GM21367 (cell line): Measurements from ENCODE around the gene ST3GAL2.
"Not testable (repeated sequence)": the region's sequence is repeated elsewhere in the genome, so short reads cannot be mapped to it uniquely, and the experiment has no call there.

Experiments used
- ATAC-seq: cut with Tn5 transposase; IDR thresholded peaks from one replicate; pipeline ENCODE4 v1.9.1; 2021; ENCODE audit not compliant: unreplicated experiment

The ST3GAL2 gene

DNA sequence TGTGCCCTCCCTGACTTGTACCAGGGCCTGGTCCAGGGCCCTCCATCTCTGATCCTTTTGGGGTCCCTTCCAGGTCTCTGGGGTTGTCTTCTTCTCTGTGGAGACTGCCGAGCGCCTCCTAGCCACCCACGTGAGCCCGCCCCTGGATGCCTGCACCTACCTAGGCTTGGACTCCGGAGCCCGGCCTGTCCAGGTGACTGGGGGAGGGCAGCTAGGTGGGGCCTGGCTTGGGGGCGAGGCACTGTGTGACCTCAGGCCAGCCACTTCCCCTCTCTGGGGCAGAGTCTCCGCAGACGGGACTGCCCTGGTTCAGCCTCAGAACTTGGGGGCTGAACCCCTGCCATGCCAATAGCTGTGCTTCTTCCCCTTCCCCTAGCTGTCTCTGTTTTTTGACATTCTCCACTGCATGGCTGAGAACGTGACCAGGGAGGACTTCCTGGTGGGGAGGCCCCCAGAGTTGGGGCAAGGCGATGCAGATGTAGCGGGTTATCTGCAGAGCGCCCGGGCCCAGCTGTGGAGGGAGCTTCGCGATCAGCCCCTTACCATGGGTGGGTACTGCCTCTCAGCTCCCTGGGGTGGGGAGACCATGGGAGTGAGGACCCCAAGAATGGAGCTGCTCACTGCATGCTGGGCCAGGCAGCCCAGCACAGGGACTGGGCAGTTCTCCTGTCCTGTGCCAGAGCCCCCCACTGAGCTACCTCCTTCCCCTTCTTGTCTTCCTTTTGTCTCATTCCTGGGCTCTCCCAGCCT lies 30.1 kb upstream of the ST3GAL2 start:
- ATAC-seq, result no peak

DNA sequence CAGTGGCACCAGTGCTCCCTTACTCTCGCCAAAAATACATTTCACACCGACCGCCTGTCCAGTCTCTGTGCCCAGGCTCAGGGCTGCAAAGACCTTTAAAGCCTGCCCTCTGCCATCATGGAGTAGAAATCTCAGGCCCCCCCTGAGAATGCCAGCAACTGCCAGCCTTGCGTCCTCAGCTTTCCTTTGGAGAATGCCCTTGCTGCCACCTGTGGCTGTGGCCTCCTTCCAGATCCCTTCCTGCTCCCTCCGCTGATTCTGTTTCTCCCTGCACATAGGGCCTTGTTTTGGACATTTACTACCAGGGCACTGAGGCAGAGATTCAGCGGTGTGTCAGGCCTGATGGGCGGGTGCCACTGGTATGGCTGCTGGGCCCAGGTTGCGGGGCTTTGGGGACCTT lies 28.7 kb upstream of the ST3GAL2 start:
- ATAC-seq, result no peak

DNA sequence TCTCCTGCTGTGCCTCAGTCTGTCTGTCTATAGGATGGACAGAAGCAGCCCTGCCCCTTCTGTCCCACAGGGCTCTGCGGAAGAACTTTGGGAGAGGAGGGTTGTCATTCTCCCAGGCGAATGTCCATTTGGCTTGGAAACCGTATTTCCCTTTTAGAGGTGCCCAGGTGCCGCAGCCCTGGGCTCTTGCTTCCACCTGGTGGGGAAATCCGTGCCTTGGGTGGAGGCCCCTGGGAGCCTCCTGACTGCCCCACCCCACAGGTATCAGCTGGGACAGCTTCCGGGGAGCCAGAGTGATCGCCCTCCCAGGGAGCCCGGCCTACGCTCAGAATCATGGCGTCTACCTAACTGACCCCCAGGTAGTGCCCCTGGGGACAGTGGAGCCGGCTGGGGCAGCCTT lies 28.2 kb upstream of the ST3GAL2 start:
- no peak for ATAC-seq

DNA sequence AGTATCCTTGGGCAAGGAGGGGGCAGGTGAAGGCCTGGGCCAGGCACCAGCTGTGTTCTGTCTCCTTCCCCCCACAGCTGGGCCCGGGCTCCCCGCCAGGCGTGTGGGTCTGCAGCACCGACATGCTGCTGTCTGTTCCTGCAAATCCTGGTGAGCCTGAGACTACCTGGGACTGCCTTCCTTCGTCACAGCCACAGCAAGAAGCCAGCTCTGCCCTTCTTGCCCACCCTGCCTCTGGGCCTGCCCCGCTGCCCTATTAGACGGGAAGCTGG lies 27.8 kb upstream of the ST3GAL2 start:
- ATAC-seq, result no peak

DNA sequence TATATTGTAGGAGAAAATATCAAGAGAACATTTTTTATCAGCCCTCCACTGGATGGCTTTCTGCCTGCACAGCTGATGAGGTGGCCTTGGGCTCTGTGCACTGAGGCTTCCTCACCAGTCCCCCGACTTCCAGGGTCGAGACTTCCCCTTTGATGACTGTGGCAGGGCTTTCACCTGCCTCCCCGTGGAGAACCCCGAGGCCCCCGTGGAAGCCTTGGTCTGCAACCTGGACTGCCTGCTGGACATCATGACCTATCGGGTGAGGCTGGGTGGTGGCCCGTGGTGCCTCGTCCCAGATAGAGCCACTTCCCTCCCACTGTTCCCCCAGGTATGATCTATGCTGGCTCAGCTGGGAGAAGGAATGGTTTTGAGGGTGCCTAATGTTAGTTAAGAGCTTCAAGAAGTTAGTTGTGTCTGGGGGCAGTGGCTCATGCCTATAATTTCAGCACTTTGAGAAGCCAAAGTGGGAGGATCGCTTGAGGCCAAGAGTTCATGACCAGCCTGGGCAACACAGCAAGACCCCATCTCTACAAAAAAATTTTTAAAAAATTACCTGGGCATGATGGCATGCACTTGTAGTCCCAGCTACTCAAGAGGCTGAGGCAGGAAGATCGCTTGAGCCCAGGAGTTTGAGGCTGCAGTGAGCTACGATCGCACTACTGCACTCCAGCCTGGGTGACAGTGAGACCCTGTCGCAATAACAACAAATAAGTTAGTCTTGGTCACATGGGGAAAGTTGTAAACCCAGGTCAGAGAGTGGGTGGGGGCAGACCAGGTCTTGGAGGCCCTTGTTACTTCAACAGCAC lies 27.3 kb upstream of the ST3GAL2 start:
- ATAC-seq, result no peak

DNA sequence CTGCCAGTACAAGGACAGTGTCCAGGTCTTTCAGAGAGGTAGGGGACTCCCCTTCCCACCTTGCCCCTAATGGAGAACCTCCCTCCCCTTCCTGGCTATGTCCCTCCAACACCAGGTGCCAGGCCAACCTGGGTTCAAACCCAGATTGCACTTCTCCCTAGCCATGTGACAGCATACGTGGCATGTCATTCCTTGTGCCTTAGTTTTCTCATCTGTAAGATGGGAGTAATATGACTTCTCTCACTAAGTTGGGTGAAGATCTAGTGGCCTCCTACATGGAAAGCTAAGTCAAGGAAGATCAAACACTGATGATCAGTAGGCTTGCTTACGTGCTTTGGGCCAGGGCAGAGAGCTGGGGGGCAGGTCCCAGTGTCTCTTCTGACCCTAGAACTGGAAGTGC lies 24.3 kb upstream of the ST3GAL2 start:
- no peak for ATAC-seq

DNA sequence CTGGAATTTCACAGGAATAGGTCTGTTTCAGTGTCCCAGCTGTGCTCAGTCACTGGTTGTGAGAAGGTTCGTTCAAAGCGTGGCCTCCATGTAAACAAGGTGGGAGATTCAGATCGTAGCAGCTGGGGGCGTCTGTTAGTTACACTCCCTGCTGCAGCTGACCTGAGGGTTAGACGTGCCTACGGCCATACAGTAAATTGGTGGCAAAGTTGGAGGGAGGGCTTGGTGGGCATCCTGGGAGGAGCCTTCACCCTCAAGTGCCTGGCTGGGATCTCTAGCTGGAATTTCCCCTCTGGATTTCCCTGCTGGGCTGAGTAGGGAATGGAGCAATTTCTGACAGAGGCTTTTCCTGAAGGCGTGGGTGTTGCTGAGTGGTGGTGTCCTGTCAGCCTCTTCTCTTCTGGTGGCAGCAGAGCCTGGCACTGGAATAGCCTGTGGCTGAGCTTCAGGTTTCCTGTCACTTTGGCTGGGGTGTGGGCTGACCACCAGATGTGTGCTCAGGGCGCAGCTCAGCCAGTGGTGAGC lies 21.9 kb upstream of the ST3GAL2 start:
- no peak for ATAC-seq

DNA sequence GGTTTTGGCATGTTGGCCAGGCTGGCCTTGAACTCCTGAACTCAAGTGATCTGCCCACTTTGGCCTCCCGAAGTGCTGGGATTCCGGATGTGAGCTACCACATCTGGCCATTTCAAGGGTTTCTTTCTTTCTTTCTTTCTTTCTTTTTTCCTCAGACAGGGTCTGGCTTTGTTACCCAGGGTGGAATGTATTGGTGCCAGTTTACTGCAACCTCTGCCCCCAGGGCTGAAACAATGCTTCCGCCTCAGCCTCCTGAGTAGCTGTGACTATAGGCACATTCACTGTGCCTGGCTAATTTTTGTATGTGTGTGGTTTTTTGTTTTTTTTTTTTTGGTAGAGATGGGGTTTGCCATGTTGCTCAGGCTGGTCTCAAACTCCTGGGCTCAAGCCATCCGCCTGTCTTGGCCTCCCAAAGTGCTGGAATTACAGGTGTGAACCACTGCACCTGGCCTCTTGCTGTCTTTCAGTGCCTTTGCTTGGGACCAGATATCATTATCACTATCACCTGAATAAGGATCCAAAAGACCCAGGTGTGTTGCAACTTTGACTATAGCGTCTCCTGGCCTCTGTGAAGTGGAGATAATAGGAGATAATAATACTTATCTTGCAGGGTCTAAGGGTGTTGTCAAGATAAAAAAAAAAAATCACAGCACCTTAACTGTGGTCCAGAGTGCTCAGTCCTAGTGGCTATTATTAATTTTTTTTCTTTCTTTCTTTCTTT lies 18.7 kb upstream of the ST3GAL2 start:
- no peak for ATAC-seq

DNA sequence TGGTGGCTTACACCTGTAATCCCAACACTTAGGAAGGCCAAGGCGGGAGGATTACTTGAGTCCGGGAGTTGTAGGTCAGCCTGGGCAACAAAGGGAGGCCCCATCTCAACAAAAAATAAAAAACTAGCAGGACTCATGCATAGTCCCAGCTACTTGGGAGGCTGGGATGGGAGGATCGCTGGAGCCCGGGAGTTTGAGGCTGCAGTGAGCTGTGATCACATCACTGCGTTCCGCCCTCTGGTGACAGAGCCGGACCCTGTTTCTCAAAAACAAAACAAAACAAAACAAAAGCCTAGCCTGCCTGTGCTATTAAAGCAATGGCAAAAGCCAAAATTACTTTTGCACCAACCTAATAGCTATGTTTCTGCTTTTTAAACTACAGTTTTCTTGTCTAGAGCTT lies 17.0 kb upstream of the ST3GAL2 start:
- ATAC-seq, result no peak

DNA sequence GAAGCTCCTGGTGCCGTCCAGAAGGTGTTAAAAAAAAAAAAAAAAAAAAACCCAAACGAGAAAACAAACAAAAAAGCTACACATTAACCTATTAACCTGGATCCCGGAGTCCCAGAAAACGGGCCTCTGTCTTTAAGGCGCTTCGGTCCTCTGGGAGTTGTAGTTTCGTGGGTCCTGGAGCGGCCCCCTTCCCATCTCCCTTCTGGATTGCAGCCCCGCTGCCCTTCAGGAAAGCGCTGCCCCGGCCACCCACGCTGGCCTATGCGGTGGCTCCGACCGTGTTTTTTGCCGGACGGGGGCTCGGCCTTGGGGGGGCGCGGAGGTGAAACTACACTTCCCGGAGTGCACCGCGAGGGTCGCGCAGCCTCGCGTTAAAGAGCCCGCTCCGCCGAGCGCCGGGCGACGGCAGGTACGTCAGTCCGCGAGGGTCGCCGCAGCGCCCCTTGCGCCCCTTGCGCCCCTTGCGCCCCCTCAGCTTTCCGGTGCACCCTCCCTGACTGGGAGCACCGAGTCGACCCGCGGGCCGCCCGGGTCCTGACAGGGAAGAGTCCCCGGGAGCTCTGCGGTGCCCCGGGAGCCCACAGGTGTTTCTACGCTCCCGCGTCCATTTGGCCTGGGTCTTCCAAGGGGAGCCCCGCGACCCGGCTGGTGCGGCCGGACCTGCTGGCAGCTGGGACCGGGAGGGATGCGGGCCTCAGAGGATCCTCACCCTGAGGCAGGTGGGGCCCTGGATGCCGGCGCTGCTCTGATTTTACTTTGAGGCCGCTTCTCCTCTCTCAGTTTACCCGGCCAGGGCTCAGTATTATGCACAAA lies 15.5 kb upstream of the ST3GAL2 start, which contains the start of gene FCSK:
FCSK (plus strand) TSS at position 374 of the 813 bp plus-strand sequence. CDS start 8,596 bp downstream, outside the sequence.
- peak; percentile 78 for ATAC-seq

DNA sequence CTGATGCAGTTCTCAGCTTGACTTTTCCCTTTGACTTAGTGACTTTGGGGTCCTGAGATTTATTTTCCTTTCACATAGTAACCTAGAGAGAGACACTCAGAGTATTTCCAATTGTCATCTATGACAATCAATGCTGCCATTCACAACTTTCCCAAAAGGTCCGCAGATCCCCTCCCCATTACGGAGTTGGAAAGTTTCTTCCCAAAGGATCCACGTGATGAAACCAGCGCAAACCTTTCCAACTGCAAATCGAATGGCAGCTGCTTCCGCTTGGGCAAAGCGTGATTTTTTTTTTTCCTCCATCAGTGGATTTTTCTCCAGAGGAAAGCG lies 15.0 kb upstream of the ST3GAL2 start:
- no peak for ATAC-seq

DNA sequence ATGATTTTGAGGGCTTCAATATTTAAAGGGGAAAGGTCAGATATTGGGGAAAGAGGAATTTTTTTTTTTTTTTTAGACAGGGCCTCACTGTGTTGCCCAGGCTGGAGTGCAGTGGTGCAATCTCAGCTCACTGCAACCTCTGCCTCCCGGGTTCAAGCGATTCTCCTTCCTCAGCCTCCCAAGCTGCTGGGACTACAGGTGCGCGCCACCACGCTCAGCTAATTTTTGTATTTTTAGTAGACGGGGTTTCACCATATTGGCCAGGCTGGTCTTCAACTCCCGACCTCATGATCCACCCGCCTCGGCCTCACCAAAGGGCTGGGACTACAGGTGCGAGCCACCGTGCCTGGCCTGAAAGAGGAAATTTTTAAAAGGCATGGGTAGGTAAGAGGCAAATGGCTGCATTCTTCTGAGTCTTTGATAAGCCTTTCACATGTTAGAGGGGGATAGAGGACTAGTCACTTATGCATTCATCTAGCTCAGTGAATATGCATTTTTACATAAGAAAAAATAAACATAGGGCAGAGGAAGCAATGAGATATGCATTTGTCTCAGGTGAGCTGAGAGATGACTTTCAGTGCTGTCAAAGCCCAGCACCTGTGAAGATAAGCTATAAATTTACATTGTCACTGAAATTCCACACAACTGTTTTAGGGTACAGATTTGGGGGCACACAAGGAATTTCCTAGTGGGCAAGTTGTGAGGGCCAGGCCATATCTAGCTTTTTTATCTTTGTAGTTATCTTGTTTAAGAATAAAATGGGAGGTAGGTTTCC lies 14.4 kb upstream of the ST3GAL2 start:
- ATAC-seq, result no peak

DNA sequence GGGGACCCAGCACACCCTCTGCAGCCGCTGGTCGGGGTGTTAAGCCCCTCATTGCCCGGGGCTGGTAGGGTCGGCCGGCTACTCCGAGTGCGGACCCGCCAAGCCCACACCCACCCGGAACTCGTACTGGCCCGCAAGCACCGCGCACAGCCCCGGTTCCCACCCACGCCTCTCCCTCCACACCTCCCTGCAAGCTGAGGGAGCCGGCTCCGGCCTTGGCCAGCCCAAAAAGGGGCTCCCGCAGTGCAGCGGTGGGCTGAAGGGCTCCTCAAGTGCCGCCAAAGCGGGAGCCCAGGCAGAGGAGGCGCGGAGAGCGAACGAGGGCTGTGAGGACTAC lies 12.1 kb upstream of the ST3GAL2 start:
- ATAC-seq, result not testable (repeated sequence)

DNA sequence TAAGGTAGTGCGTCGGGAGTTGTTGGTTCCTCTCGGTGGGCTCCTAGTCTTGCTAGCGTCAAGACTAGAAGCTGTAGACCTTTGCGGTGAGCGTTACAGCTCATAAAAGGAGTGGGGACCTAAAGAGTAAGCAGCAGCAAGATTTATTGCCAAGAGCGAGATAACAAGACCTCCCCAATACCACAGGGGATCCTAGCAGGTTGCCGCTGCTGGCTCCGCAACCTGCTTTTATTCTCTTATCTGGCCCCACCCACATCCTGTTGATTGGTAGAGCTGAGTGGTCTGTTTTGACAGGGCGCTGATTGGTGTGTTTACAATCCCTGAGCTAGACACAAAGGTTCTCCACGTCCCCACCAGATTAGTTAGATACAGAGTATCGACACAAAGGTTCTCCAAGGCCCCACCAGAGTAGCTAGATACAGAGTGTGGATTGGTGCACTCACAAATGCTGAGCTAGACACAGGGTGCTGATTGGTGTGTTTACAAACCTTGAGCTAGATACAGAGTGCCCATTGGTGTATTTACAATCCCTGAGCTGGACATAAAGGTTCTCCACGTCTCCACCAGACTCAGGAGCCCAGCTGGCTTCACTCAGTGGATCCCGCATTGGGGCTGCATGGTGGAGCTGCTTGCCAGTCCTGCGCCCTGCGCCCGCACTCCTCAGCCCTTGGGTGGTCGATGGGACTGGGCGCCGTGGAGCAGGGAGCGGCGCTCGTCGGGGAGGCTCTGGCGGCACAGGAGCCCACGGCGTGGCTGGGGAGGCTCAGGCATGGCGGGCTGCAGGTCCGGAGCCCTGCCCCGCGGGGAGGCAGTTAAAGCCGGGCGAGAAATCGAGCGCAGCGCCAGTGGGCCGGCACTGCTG lies 11.5 kb upstream of the ST3GAL2 start:
- ATAC-seq, result not testable (repeated sequence)

DNA sequence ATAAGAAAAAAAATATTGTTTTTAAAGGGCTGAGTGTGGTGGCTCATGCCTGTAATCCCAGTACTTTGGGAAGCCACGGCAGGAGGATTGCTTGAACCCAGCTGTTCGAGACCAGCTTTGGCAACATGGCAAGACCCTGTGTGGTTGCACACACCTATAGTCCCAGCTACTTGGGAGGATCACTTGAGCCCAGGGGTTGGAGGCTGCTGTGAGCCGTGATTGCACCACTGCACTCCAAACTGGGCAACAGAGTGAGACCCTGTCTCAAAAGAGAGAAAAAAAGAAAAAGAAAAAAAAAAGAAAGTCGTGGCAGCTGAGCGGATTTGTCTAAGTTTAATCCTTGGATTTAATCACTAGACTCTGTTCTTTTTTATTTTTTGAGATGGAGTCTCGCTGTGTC lies 9.2 kb upstream of the ST3GAL2 start:
- no peak for ATAC-seq

DNA sequence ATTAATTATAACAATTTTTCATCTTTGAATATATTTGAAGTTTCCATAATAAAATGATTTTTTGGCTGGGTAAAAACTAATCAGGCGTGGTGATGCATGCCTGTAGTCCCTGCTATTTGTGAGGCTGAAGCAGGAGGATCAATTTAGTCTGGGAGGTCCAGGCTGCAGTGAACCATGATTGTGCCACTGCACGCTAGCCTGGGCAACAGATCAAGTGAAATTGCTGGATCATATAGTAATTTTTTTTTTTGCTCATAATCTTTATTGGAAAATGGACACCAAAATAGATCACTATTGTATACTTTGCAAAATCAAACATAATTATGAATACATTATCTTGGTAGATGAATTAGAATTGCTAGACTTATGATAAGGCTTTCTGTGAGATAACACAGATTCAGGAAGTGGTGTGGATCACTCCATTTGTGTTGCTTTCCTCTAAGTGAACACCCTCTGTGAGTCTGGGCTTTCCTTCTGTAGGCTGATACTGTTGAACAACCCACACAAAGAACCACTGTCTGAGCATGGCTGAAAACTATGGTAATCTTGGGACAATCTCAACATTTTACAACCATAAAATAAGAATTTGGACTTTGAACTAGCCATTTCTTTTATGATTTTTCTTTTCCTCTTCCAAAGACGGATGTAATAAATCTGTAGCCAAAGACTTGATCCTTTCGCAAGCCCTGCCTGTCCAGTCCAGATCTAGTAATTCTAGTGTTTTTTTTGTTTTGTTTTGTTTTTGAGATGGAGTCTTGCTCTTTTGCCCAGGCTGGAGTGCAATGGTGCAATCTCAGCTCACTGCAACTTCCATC lies 5.6 kb upstream of the ST3GAL2 start:
- no peak for ATAC-seq

DNA sequence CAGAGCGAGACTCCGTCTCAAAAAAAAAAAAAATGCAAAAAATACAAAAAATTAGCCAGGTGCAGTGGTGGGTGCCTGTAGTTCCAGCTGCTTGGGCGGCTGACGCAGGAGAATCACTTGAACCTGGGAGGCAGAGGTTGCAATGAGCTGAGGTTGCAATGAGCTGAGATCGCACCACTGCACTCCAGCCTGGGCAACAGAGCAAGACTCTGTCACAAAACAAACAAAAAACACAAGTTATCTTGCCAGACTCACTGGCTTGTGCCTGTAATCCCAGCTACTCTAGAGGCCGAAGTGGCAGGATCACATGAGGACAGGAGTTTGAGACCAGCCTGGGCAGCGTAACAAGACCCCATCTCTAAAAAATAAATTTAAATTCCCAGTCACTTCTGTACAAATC lies 3.4 kb upstream of the ST3GAL2 start:
- no peak for ATAC-seq

DNA sequence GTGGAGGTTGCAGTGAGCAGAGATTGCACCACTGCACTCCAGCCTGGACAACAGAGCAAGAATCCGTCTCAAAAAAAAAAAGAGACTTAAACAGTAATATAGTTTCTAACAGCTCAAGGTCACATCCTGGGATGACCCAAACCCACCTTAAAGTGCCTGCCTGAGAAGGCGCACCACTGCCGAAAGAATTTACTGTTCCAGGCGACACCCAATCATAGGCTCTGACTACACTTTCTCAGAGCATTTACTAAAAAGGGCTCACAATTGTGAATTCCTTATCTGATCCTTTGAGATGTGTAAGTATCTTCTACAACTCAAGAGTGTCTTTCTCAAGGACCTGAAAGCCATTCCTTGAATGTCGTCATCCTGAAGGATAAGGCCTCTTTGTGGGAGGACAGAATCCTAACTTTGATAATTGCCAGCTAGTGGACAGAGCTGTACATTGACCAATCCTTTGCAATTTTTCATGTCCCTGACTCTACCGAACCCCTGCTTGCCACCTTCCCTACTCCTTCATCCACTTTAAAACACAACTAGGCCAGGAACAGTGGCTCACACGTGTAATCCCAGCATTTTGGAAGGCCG lies 2.6 kb upstream of the ST3GAL2 start:
- no peak for ATAC-seq
